Measurements from ENCODE around the gene GALNT18. TPM values are rescaled to one million over a fixed set of nuclear protein-coding genes. Genes with fewer than 3 reads are reported as not detected.

Gene GALNT18
- total and polyA plus RNA-seq, 4 donors: 17.7 to 109 (median 63.7) TPM

- DNase-seq: no peak
- Histone ChIP-seq H3K9ac (ENCODE audit: insufficient read depth in 1 of 2, low read length in 2 of 2) (no peak overlapping the region), H3K9me3 (ENCODE audit: control insufficient read depth in 4 of 4, insufficient read depth in 3 of 4, low read length in 3 of 4) (no peaks in the 10 kb centered on the region), H3K27me3 (ENCODE audit: control insufficient read depth in 3 of 3, insufficient read depth in 3 of 3, low read length in 2 of 3) (no peaks in the 10 kb centered on the region), H3K36me3 (ENCODE audit: control insufficient read depth in 4 of 4, insufficient read depth in 4 of 4, low read length in 4 of 4) (peaks cover 0 to 6% (median 0%) of the 10 kb centered on the region in 4 donors), H3K4me3 (no peak overlapping the region), H3K27ac (ENCODE audit: low read depth in 1 of 2, low read length in 1 of 2) (no peak overlapping the region), H3K4me1 (ENCODE audit: control insufficient read depth in 5 of 5, insufficient read depth in 5 of 5, low read length in 5 of 5) (peaks cover 6 to 31% (median 26%) of the 10 kb centered on the region in 5 donors)
- WGBS, 2 donors: 83 to 87% methylated on average over 5 of the region's 5 CpGs
- ATAC-seq (ENCODE audit: insufficient read depth, low FRiP score): no peak
- TF ChIP-seq, protein P1, sequence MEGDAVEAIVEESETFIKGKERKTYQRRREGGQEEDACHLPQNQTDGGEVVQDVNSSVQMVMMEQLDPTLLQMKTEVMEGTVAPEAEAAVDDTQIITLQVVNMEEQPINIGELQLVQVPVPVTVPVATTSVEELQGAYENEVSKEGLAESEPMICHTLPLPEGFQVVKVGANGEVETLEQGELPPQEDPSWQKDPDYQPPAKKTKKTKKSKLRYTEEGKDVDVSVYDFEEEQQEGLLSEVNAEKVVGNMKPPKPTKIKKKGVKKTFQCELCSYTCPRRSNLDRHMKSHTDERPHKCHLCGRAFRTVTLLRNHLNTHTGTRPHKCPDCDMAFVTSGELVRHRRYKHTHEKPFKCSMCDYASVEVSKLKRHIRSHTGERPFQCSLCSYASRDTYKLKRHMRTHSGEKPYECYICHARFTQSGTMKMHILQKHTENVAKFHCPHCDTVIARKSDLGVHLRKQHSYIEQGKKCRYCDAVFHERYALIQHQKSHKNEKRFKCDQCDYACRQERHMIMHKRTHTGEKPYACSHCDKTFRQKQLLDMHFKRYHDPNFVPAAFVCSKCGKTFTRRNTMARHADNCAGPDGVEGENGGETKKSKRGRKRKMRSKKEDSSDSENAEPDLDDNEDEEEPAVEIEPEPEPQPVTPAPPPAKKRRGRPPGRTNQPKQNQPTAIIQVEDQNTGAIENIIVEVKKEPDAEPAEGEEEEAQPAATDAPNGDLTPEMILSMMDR (IDR thresholded peaks at IDR 0.05; ENCODE audit: control extremely low read depth, extremely low read depth): no peak
Measured at GRCh38 chr11:11425806-11426205, 196.0 kb downstream of the GALNT18 start.

DNA sequence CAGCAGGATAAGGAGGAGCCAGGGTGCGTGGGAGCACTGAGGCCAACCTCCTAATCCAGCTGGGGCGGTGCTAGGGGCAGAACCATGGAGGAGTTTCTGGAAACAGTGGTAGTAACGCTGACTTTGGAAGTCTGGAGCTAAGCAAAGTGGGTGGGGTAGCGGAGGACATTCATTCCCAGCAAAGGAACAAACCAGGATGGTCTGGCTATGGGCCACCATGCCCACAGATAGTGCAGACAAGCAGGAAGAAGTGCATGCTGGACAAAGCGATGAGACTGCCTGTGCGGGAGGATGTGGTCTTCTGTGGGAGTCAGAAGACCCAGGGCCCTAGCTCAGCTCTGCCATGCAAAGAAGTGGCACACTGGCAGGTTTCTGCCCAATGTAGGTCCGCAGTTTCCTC, 197.1 kb downstream of the GALNT18 start:
- Histone ChIP-seq H3K27me3 (ENCODE audit: control insufficient read depth in 3 of 3, insufficient read depth in 3 of 3, low read length in 2 of 3) (no peaks in the 10 kb centered on the region), H3K4me1 (ENCODE audit: control insufficient read depth in 5 of 5, insufficient read depth in 5 of 5, low read length in 5 of 5) (peaks cover 9 to 34% (median 26%) of the 10 kb centered on the region in 5 donors), H3K4me3 (no peak overlapping the region), H3K9ac (ENCODE audit: insufficient read depth in 1 of 2, low read length in 2 of 2) (no peak overlapping the region), H3K36me3 (ENCODE audit: control insufficient read depth in 4 of 4, insufficient read depth in 4 of 4, low read length in 4 of 4) (peaks cover 0 to 6% (median 0%) of the 10 kb centered on the region in 4 donors), H3K27ac (ENCODE audit: low read depth in 1 of 2, low read length in 1 of 2) (no peak overlapping the region), H3K9me3 (ENCODE audit: control insufficient read depth in 4 of 4, insufficient read depth in 3 of 4, low read length in 3 of 4) (no peaks in the 10 kb centered on the region)
- TF ChIP-seq, protein P1 (IDR thresholded peaks at IDR 0.05; ENCODE audit: control extremely low read depth, extremely low read depth): no peak
- ATAC-seq (ENCODE audit: insufficient read depth, low FRiP score): no peak
- DNase-seq: no peak
- 92 to 93% methylated on average over 7 of the region's 7 CpGs for WGBS, 2 donors

- Histone ChIP-seq H3K27me3 (ENCODE audit: control insufficient read depth in 3 of 3, insufficient read depth in 3 of 3, low read length in 2 of 3) (no peaks in the 10 kb centered on the region), H3K9me3 (ENCODE audit: control insufficient read depth in 4 of 4, insufficient read depth in 3 of 4, low read length in 3 of 4) (no peaks in the 10 kb centered on the region), H3K9ac (ENCODE audit: insufficient read depth in 1 of 2, low read length in 2 of 2) (no peak overlapping the region), H3K4me1 (ENCODE audit: control insufficient read depth in 5 of 5, insufficient read depth in 5 of 5, low read length in 5 of 5) (peaks cover 5 to 26% (median 17%) of the 10 kb centered on the region in 5 donors), H3K4me3 (no peak overlapping the region), H3K36me3 (ENCODE audit: control insufficient read depth in 4 of 4, insufficient read depth in 4 of 4, low read length in 4 of 4) (peaks cover 0 to 8% (median 0%) of the 10 kb centered on the region in 4 donors), H3K27ac (ENCODE audit: low read depth in 1 of 2, low read length in 1 of 2) (no peak overlapping the region)
- WGBS, 2 donors: 86 to 88% methylated on average over 5 of the region's 5 CpGs
- TF ChIP-seq, protein P1 (IDR thresholded peaks at IDR 0.05; ENCODE audit: control extremely low read depth, extremely low read depth): no peak
- ATAC-seq (ENCODE audit: insufficient read depth, low FRiP score) (no peak), DNase-seq (peak; percentile 33 to 84 (median 78))
Measured at GRCh38 chr11:11422411-11423128, 199.2 kb downstream of the GALNT18 start.
